GM21526 (cell line): ENCODE measurements around the gene SLAMF7.
"Not testable (repeated sequence)": the region's sequence is repeated elsewhere in the genome, so short reads cannot be mapped to it uniquely, and the experiment has no call there.

ENCODE experiments used
- ATAC-seq: cut with Tn5 transposase; IDR thresholded peaks from one replicate; pipeline ENCODE4 v1.9.1; 2021; ENCODE audit warnings: moderate library complexity; ENCODE audit not compliant: unreplicated experiment, low FRiP score

SLAMF7 gene

GRCh38 chr1:160718210-160718609, 20.8 kb upstream of the SLAMF7 start:
- no peak for ATAC-seq

GRCh38 chr1:160720356-160721085, 18.5 kb upstream of the SLAMF7 start:
- ATAC-seq: no peak

DNA sequence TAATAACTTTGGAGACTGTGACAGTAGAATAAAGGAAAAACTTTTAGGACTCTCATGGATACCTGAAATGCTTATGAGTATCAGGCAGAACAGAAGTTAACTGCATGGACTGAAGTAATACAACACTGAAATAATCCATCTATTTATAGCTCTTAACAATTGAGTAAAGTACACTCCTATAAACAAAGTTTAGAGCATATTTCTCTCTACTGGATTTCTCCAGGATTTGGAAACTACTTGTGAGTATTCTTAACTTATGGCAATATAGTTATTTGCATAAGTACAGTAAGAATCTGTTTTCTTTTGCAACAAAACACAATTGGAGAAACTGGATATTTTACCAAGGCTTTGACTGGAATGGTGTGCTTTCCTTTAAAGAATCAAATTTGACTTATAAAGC, 17.6 kb upstream of the SLAMF7 start:
- no peak for ATAC-seq

DNA sequence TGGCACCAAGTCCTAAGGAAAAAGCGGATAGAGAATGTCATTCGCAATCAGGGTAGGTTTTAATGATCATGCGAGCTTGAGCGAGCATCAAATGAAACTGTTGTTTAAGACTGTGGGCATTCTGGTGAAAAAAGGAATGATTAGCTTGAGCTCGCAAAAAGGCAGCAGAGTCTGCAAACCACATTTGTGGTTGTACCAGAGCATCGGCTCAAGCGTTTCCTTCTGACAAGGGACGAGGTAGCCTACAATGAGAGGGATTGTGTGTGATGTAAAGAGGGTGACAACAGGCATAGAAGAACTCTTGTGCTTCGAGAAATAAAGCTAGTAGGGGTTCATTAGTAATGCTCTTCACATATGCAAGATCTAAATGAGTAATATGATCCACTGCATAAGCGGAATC, 16.3 kb upstream of the SLAMF7 start:
- no peak for ATAC-seq

DNA sequence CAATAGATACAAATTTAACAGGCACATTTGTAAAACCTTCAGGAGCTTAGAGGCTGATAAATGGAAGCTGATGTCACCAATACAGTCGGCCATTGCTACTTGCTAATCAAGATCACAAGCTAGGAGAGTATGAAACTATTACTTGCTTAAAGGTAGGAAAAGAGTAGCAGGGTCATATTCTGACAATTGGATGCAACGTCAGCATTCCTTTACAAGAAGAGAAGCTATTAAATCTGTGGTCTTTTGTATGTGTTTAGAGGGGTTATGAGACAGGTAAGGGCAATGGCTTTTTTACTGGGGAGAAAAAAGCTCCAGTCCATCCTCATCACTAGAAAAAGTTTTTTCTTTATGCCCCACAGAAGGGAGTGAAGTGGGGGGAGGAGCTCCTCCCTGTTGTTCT, 15.7 kb upstream of the SLAMF7 start:
- ATAC-seq: no peak

DNA sequence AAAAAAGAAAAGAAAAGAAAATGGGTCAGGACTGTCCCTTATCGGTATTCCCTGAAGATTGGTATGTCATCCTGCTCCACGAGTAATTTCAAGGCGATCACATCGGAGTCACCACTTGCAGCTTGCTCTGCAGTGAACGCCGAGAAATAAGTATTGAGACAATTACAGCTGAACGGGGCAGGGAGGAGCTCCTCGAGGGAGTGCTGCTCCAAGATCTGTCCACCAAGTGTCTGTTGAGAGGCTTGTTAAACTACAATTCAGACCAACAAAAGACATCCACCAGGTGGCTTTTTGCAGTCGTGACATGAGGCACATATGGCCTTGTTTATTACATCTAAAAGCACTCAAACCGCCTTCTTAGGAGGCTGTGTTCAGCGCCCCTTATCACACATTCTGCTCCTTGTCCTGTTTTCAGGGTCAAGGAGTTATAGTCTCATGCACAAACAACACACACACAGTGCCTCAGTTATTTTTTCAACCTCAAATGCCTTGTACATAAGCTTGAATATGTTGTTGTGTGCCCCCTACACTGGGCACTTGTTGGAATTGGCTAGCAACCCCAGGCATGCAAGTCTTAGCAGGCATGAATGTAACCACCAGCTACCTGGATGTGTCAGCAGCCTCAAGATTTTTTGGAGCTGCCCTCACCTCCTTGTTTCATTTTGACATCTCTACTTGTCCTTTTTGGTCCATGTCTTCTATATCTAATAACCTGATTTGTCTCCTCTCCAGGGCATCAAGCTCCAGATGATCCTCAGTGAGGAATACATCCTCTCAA, 14.4 kb upstream of the SLAMF7 start:
- no peak for ATAC-seq

- ATAC-seq: no peak
These were observed 12.9 kb upstream of the SLAMF7 start for GRCh38 chr1:160726114-160726497.

DNA sequence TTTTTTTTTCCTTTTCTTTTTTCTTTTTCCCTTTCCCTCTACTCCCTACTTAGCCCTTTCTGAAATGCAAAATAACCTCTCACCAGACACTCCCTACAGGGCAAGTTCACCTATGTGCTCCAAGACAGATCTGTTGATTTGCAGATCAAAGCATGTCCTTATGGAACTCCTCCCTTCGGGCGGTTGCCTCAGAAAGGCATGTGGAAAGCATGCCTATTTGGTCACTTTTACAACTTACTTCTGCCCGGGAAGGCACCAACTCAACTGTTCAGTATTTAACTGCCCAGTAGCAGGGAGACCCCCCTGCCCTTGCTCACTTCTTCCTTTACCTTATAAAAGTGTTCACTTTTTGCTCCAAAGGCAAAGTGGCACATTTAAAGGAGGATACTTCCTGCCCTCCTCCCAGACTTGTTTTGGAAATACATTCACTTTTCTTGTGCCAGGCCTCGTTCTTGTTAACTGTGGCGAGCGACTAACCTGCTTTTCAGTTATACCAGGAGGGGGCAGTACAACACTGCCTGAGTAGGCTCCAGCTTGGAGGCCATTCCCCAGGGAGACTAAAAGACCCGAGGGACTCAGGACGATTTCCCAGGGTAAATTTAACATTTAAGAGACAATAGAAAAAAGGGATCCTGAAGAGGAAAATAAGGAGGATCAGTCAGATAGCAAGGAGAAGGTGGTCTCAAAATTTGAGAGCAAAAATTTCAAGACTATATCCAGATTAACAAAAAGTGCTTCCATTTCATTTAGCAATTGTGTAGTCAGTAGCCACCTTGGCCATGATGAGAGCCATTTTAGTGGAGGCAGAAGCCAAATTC, 12.3 kb upstream of the SLAMF7 start:
- ATAC-seq: peak; percentile 73

DNA sequence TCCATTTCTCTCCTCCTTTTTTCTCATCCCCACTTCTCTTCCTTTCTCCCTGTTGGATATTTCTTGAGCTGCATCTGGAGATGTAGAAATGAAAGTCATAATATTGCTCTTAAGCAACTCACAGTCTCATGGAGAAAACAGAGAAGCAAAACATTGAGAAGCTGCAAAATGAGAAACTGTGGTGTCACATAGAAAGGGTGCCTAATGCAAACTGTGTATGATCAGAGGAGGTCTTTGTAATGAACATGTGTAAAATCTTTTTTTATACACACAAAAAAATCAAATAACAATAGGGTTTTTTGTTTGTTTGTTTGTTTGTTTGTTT, 11.8 kb upstream of the SLAMF7 start:
- no peak for ATAC-seq

- not testable (repeated sequence) for ATAC-seq
These were observed 7.5 kb upstream of the SLAMF7 start for GRCh38 chr1:160731564-160731963.

DNA sequence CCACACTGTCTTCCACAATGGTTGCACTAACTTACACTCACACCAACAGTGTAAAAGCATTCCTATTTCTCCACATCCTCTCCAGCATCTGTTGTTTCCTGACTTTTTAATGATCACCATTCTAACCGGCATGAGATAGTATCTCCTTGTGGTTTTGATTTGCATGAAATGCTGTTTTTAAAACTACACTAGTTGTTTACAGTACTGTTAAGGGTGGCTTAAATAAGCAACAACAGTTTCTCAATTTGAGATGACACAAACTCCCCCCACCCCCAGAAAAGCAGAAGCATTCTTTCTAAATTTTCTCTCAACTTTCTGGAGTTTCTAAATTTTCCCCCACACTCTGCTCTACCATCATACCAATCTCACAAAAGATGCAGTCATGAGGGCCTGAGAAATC, 7.1 kb upstream of the SLAMF7 start:
- no peak for ATAC-seq

DNA sequence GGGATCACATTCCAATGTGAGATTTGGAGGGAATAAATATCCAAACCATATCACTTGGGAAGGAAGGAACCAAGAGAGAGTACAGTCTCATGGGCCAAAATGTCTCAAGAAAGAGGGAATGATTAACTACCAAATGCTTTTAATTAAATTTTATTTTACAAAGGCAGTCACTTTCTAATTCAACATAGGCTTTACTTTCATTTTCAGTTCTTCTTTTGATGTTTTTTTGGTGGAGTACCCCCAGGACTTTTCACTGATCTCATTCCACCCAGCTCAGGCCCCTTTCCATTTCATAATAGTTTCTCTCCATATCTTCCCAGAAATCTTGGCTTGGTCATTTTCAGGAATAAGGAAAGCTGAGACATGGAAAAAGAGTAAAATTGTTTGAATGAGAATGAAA, 5.1 kb upstream of the SLAMF7 start:
- ATAC-seq: no peak

DNA sequence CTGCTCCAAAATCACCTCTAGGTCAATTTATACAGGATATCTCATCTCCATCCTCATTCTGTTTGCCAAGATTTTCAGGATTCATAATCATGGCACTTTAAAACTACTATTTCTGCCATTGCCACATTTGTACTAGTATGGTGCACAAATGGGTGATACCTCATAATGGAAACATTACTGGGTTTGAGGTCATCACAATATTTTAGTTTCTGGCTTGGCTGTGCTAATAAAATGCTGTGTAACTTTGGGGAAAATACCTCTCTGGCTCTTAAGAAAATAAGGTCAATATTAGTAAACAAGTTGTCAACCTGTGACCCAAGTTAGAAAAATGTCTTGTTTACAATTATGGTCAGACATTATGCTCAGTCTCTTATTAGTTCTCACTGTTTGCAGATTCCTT, 4.7 kb upstream of the SLAMF7 start:
- no peak for ATAC-seq

- ATAC-seq: no peak
These were observed 776 bp upstream of the SLAMF7 start for GRCh38 chr1:160738271-160738670.

- ATAC-seq: no peak
These were observed 1.2 kb downstream of the SLAMF7 start for GRCh38 chr1:160740133-160740688.

DNA sequence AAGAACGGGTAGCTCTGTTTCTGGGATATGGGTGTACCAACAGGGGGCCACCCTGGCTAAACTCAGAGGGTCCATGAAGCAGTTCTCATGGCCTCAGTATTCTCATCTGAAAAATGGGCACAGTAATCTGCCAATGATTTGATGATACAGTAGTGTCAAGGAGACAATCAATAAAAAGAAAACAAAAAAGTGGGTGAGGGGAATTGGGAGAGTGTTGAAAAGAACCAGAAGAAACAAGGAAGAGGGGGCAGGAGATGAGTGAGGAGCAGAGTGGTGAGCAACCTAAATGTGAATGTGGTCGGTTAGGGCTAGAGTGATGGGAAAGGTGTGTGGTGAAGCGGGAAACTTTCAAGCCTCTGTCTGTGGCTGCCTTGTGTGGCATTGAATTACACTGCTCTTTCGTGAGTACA, 2.0 kb downstream of the SLAMF7 start:
- ATAC-seq: no peak

DNA sequence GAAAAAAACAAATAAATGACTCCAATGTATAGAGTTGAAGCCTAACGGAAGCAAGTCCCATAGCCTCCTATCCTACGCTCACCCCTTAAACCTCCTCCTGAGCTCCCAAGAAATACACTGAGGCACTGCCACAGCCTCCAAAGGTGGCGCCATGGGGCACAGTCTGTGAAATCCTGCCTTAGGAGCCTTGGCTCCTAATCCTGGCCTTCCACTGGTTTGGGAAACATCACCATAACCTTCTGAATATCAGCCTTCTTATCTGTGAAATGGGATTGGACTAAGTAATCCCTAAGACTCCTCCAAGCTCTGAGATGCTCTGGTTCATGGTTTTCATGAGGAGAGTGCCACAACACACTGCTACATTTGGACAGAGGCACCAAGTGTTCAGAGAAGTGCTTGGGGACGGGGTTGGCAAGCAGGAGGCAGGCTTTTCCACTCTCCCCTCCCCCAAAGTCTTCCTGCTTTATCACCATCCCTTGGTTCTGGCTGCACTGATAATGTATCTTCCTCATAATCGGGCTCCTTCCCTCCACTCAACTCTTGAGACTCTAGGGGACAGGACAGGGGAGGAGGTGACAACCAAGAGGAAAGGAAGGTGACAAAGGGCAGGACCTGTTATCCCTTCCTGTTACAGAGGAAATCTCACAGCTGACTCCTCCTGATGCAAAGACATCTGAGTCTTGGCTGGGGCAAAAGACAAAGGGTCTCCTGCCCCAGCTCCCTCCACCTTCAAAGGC, 2.7 kb downstream of the SLAMF7 start:
- no peak for ATAC-seq

DNA sequence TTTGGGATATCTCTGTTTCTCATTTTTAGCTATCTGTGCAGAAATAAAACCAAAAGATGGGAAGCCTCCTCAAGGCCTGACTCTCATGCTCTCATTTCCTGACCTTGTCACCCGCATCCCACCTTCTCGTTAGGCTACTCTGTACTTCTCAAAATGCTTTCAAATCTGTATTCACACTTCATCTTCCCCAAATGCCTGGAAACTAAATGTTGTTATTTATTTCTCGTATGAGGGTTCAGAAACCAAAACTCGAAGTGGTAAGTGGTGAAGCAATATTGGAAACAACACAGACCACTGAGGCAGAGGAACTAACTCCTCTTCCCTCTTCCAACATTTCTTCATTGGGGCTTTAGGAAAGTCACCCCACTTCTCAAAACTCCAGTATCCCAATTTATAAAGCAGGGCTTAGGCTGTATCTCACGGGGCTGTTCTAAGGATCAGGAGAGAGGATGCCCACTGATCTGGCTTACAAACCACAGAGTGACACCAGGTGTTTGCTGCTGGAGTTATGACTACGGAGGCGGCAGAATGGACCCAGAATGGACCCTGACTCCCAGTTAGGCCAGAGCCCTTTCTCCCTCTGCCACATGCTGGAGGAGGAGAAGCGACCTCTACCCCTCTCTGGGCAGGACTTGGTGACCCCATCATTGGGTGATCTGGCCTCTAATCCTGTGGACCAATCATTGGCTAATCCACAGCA, 3.5 kb downstream of the SLAMF7 start:
- no peak for ATAC-seq

DNA sequence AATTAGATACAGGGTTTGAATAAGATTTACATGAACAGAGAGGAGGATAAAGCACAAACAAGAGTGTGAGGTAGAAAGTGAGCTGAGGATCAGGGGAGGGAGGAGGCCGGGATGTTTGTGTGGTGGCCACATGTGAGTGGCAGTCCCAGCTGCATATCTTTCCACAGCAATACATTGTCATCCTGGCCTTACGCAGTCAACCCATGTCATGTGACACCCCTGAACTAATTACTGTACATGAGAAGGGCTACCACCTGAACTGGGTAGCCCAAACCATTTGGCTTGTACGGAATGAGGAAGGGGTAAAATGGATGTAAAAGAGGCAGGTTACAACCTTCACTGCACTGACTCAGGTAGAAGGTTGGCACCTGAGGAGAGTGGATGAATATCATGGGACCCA, 4.2 kb downstream of the SLAMF7 start:
- no peak for ATAC-seq
